ENCODE measurements around the gene TMEM150C. TPM values are rescaled to one million over a fixed set of nuclear protein-coding genes. Genes with fewer than 3 reads are reported as not detected.

TMEM150C gene
- total and polyA plus RNA-seq, 2 of the 4 experiments (the other 2 are of a cell fraction), result 0.10 to 0.36 TPM

DNA sequence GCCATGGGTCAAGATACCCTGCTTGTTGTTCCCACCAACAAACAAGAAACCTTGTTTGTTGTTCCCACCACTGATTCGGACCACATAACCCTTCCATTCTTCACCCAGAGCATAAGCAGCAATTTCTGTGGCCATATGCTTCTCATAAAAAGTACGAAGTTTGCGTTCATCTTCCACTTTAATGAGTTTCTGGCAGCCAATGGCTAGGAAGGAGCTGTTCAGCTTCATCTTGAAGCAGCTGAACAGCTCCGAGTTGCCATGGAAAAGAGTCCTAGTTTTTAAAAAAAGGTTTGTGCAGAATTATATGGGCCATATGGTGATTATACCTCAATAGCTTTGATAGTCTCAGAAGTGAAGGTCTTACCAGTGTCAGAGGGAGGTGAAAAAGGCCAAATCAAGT lies 66.1 kb downstream of the TMEM150C start:
- Histone ChIP-seq H3K4me1 (ENCODE audit: control insufficient read depth, insufficient read depth, low read length) (peaks cover 2% of the 10 kb centered on the region; the same call in 1 of the 2 replicates), H2AK9ac (replicated peaks; ENCODE audit: low read depth, low read length, poor library complexity) (no peak overlapping the region), H3K9ac (ENCODE audit: low read depth, low read length) (no peak overlapping the region), H2AK5ac (ENCODE audit: low read depth, low read length) (no peak overlapping the region), H2BK5ac (ENCODE audit: low read depth, low read length, poor library complexity, severe bottlenecking) (no peak overlapping the region), H2BK120ac (ENCODE audit: low read depth, low read length) (no peak overlapping the region), H2BK15ac (ENCODE audit: low read depth, low read length) (no peak overlapping the region), H4K8ac (ENCODE audit: low read depth in 2 of 2, low read length in 2 of 2) (no peak overlapping the region), H4K91ac (ENCODE audit: insufficient read depth, low read depth, low read length) (no peak overlapping the region), H2BK20ac (ENCODE audit: low read depth, low read length) (no peak overlapping the region), H3K9me1 (ENCODE audit: insufficient read depth, low read length) (no peaks in the 10 kb centered on the region), H3K27me3 (ENCODE audit: control insufficient read depth, insufficient read depth, low read length) (no peaks in the 10 kb centered on the region; the same call in 1 of the 2 replicates), H4K20me1 (ENCODE audit: insufficient read depth, low read length) (no peaks in the 10 kb centered on the region), H3K27ac (ENCODE audit: insufficient read depth, low read length) (no peak overlapping the region), H3K4ac (ENCODE audit: low read depth, low read length) (no peak overlapping the region), H3K23ac (ENCODE audit: low read depth, low read length) (no peak overlapping the region), H3K36me3 (ENCODE audit: control insufficient read depth, insufficient read depth, low read length) (no peaks in the 10 kb centered on the region), H3K14ac (replicated peaks; ENCODE audit: low read depth, low read length) (no peak overlapping the region), H3K4me2 (ENCODE audit: low read depth, low read length) (no peak overlapping the region), H3K9me3 (ENCODE audit: control insufficient read depth, insufficient read depth, low read length) (no peaks in the 10 kb centered on the region), H3K18ac (ENCODE audit: low read depth, low read length) (no peak overlapping the region), H3K79me1 (ENCODE audit: low read depth in 1 of 2, low read length in 2 of 2) (no peaks in the 10 kb centered on the region), H4K5ac (ENCODE audit: low read depth, low read length) (no peak overlapping the region), H3K56ac (ENCODE audit: extremely low read depth, insufficient read depth, low read length) (no peak overlapping the region), H2AFZ (replicated peaks; ENCODE audit: low read length, poor library complexity) (no peak overlapping the region), H3K4me3 (ENCODE audit: insufficient read depth, low read depth, low read length) (no peak overlapping the region)
- WGBS, 2 experiments (ENCODE audit: extremely low coverage in 2 of 2, insufficient read length in 1 of 2), result no CpG with 5 or more reads among the region's 4 CpGs
- DNase-seq (no peak), ATAC-seq (ENCODE audit: low read depth) (no peak)
- CTCF ChIA-PET, result no interaction called here
- dilution Hi-C loops (cut with HindIII; ENCODE audit: low sequenced_read_pairs, unreplicated experiment), result no loop called here
- in situ Hi-C loops (cut with MboI; ENCODE audit: low sequenced_read_pairs), result no loop called here
- BruUV-seq (replicated peaks), result no TSS peak
- TF ChIP-seq POLR2A (IDR thresholded peaks at IDR 0.05; ENCODE audit: low read depth, low read length), result no peak
- no peak for TF ChIP-seq SMC3 (IDR thresholded peaks at IDR 0.05; ENCODE audit: low read depth, low read length)
- no peak for TF ChIP-seq NFE2L2 (IDR thresholded peaks at IDR 0.05; ENCODE audit: low read depth, low read length)
- TF ChIP-seq RAD21 (IDR thresholded peaks at IDR 0.05; ENCODE audit: low read length), result no peak
- TF ChIP-seq, protein P1, sequence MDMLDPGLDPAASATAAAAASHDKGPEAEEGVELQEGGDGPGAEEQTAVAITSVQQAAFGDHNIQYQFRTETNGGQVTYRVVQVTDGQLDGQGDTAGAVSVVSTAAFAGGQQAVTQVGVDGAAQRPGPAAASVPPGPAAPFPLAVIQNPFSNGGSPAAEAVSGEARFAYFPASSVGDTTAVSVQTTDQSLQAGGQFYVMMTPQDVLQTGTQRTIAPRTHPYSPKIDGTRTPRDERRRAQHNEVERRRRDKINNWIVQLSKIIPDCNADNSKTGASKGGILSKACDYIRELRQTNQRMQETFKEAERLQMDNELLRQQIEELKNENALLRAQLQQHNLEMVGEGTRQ (IDR thresholded peaks at IDR 0.05; ENCODE audit: low read depth, low read length), result no peak
- no peak for TF ChIP-seq CHD1 (IDR thresholded peaks at IDR 0.05; ENCODE audit: low read depth, low read length)
- TF ChIP-seq FOS (IDR thresholded peaks at IDR 0.05; ENCODE audit: low read depth, low read length), result no peak
- no peak for TF ChIP-seq RCOR1 (IDR thresholded peaks at IDR 0.05; ENCODE audit: insufficient replicate concordance, low read length)
- TF ChIP-seq, protein P2, sequence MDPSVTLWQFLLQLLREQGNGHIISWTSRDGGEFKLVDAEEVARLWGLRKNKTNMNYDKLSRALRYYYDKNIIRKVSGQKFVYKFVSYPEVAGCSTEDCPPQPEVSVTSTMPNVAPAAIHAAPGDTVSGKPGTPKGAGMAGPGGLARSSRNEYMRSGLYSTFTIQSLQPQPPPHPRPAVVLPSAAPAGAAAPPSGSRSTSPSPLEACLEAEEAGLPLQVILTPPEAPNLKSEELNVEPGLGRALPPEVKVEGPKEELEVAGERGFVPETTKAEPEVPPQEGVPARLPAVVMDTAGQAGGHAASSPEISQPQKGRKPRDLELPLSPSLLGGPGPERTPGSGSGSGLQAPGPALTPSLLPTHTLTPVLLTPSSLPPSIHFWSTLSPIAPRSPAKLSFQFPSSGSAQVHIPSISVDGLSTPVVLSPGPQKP (IDR thresholded peaks at IDR 0.05; ENCODE audit: borderline replicate concordance, low read depth, low read length), result no peak
- TF ChIP-seq, protein P3, sequence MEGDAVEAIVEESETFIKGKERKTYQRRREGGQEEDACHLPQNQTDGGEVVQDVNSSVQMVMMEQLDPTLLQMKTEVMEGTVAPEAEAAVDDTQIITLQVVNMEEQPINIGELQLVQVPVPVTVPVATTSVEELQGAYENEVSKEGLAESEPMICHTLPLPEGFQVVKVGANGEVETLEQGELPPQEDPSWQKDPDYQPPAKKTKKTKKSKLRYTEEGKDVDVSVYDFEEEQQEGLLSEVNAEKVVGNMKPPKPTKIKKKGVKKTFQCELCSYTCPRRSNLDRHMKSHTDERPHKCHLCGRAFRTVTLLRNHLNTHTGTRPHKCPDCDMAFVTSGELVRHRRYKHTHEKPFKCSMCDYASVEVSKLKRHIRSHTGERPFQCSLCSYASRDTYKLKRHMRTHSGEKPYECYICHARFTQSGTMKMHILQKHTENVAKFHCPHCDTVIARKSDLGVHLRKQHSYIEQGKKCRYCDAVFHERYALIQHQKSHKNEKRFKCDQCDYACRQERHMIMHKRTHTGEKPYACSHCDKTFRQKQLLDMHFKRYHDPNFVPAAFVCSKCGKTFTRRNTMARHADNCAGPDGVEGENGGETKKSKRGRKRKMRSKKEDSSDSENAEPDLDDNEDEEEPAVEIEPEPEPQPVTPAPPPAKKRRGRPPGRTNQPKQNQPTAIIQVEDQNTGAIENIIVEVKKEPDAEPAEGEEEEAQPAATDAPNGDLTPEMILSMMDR (conservative IDR thresholded peaks at IDR 0.05; ENCODE audit: low read depth, low read length), result no peak
- TF ChIP-seq RFX5 (IDR thresholded peaks at IDR 0.05; ENCODE audit: low read depth, low read length), result no peak
- no peak for TF ChIP-seq MXI1 (IDR thresholded peaks at IDR 0.05; ENCODE audit: borderline replicate concordance, low read depth, low read length)
- TF ChIP-seq CEBPB (IDR thresholded peaks at IDR 0.05; ENCODE audit: low read depth, low read length), result no peak
- TF ChIP-seq MAZ (IDR thresholded peaks at IDR 0.05; ENCODE audit: borderline replicate concordance, low read depth, low read length), result no peak
- intact Hi-C loops (cut with micrococcal nuclease), result no loop called here
- POLR2A ChIA-PET (ENCODE audit: unreplicated experiment), result no interaction called here
